Natural killer cell treated with Interleukin-12 subunit alpha and Interleukin-12 subunit beta and Interleukin-15 and Interleukin-18, amount 100 ng/mL, for 72 hours (primary cell): ENCODE data around the gene BTBD19. TPM values are rescaled to one million over a fixed set of nuclear protein-coding genes. Genes with fewer than 3 reads are reported as not detected.

Source experiments
- ATAC-seq, 2 donors: fragments of 150-1000 bp; cut with Tn5 transposase in 1 of 2; sonication (Bioruptor Pico), chemical (Tn5 transposase) in 1 of 2; 2 replicates each; pipeline ENCODE4 v1.10.0; 2021
- DNase-seq: peaks from one replicate; pipeline ENCODE4 v3.0.0; 2022; ENCODE audit warnings: low spot score
- H3K27ac Mint-ChIP-seq, 2 donors: 1 replicate in 1 of 2; 2 replicates in 1 of 2; pipeline ENCODE4 v1.8.0; 2022; ENCODE audit warnings: mixed read lengths in 2 of 2, mild to moderate bottlenecking in 1 of 2, moderate library complexity in 1 of 2
- H3K27me3 Mint-ChIP-seq, 2 donors: 1 replicate in 1 of 2; 2 replicates in 1 of 2; pipeline ENCODE4 v1.8.0; 2022; ENCODE audit warnings: mixed read lengths in 2 of 2
- H3K36me3 Mint-ChIP-seq: one replicate; pipeline ENCODE4 v1.8.0; 2022; ENCODE audit warnings: mixed read lengths
- H3K4me1 Mint-ChIP-seq, 2 donors: 1 replicate in 1 of 2; 2 replicates in 1 of 2; pipeline ENCODE4 v1.8.0; 2022; ENCODE audit warnings: low read depth in 2 of 2, mixed read lengths in 2 of 2, mild to moderate bottlenecking in 1 of 2
- H3K4me3 Mint-ChIP-seq: one replicate; pipeline ENCODE4 v1.8.0; 2022; ENCODE audit warnings: mixed read lengths
- H3K9me3 Mint-ChIP-seq: 2 replicates; pipeline ENCODE4 v1.8.0; 2022; ENCODE audit warnings: mixed read lengths
- total RNA-seq, 2 donors: library from RNA; stranded (reverse); gene quantifications; one replicate each; pipeline ENCODE4 v1.2.3, GENCODE V29; 2022

The BTBD19 gene
- total RNA-seq, 2 donors from 2014 or later: 1.7 to 6.4 TPM

GRCh38 chr1:44798481-44799365 lies 9.6 kb upstream of the BTBD19 start:
- Mint-ChIP-seq H3K36me3 (peaks cover 7% of the 10 kb centered on the region), H3K27me3 (no peaks in the 10 kb centered on the region), H3K27ac (peak overlapping the region; percentile 93 to 95), H3K9me3 (no peaks in the 10 kb centered on the region), H3K4me1 (peaks cover 20 to 22% of the 10 kb centered on the region in 2 donors), H3K4me3 (peak overlapping the region; percentile 97)
- peak; percentile 58 for DNase-seq
- no peak for ATAC-seq

- DNase-seq (peak; percentile 96), ATAC-seq (peak; percentile 93 to 95)
- Mint-ChIP-seq H3K9me3 (no peaks in the 10 kb centered on the region), H3K36me3 (peaks cover 7% of the 10 kb centered on the region), H3K4me3 (peak within 1 kb of the TSS; percentile 97), H3K4me1 (peaks cover 20 to 22% of the 10 kb centered on the region in 2 donors), H3K27me3 (no peaks in the 10 kb centered on the region), H3K27ac (peak within 1 kb of the TSS; percentile 93 to 95)
Measured at GRCh38 chr1:44799770-44800584, 8.3 kb upstream of the BTBD19 start, which contains the start of gene PLK3. PLK3 (plus strand) TSS chr1:44800377; CDS start chr1:44800464, 87 bp downstream.

- ATAC-seq: no peak
- peaks cover 7% of the 10 kb centered on the region for H3K36me3 Mint-ChIP-seq
- H3K27me3 Mint-ChIP-seq: no peaks in the 10 kb centered on the region
- H3K9me3 Mint-ChIP-seq: no peaks in the 10 kb centered on the region
- H3K4me3 Mint-ChIP-seq: peak overlapping the region; percentile 97
- H3K4me1 Mint-ChIP-seq: peaks cover 20 to 22% of the 10 kb centered on the region in 2 donors
- peak overlapping the region; percentile 47 to 65 for H3K27ac Mint-ChIP-seq
- no peak for DNase-seq
Measured at GRCh38 chr1:44801491-44802305, 6.6 kb upstream of the BTBD19 start.

GRCh38 chr1:44802306-44803061 lies 5.8 kb upstream of the BTBD19 start:
- peaks cover 27 to 29% of the 10 kb centered on the region in 2 donors for H3K4me1 Mint-ChIP-seq

GRCh38 chr1:44803062-44803311 lies 5.3 kb upstream of the BTBD19 start:
- Mint-ChIP-seq H3K36me3 (peaks cover 7% of the 10 kb centered on the region), H3K27ac (peak overlapping the region; percentile 47 to 56), H3K4me1 (peaks cover 32 to 33% of the 10 kb centered on the region in 2 donors), H3K27me3 (no peaks in the 10 kb centered on the region), H3K9me3 (no peaks in the 10 kb centered on the region), H3K4me3 (peak overlapping the region; percentile 12)
- DNase-seq (no peak), ATAC-seq (no peak)

More at GRCh38 chr1:44802306-44803061, 5.8 kb upstream of the BTBD19 start:
- no peaks in the 10 kb centered on the region for H3K27me3 Mint-ChIP-seq
- ATAC-seq (no peak), DNase-seq (peak; percentile 50)
- H3K9me3 Mint-ChIP-seq: no peaks in the 10 kb centered on the region
- peak overlapping the region; percentile 97 for H3K4me3 Mint-ChIP-seq
- peaks cover 7% of the 10 kb centered on the region for H3K36me3 Mint-ChIP-seq
- H3K27ac Mint-ChIP-seq: peak overlapping the region; percentile 56 to 65

GRCh38 chr1:44803312-44804095 lies 4.8 kb upstream of the BTBD19 start:
- DNase-seq: no peak
- Mint-ChIP-seq H3K27me3 (no peaks in the 10 kb centered on the region), H3K36me3 (peaks cover 7% of the 10 kb centered on the region)

GRCh38 chr1:44805311-44806024 lies 2.9 kb upstream of the BTBD19 start:
- H3K36me3 Mint-ChIP-seq: peaks cover 7% of the 10 kb centered on the region
- H3K4me1 Mint-ChIP-seq: peaks cover 41% of the 10 kb centered on the region in 2 donors
- H3K9me3 Mint-ChIP-seq: no peaks in the 10 kb centered on the region
- ATAC-seq: no peak
- H3K27ac Mint-ChIP-seq: peak overlapping the region in 1 of 2 donors; percentile 16
- no peaks in the 10 kb centered on the region for H3K27me3 Mint-ChIP-seq
- DNase-seq: no peak
- H3K4me3 Mint-ChIP-seq: no peak overlapping the region

More at GRCh38 chr1:44803312-44804095, 4.8 kb upstream of the BTBD19 start:
- peaks cover 31 to 34% of the 10 kb centered on the region in 2 donors for H3K4me1 Mint-ChIP-seq
- no peak for ATAC-seq
- no peaks in the 10 kb centered on the region for H3K9me3 Mint-ChIP-seq
- H3K27ac Mint-ChIP-seq: peak overlapping the region; percentile 47 to 56
- no peak overlapping the region for H3K4me3 Mint-ChIP-seq

- no peak overlapping the region for H3K4me3 Mint-ChIP-seq
Measured at GRCh38 chr1:44806025-44806703, 2.2 kb upstream of the BTBD19 start.

GRCh38 chr1:44806704-44807363 lies 1.5 kb upstream of the BTBD19 start, which contains the start of gene DYNLT4:
DYNLT4 (minus strand) TSS chr1:44807351; CDS start chr1:44806668, 683 bp downstream.
- ATAC-seq: no peak
- H3K4me3 Mint-ChIP-seq: peak within 1 kb of the TSS; percentile 80
- peak within 1 kb of the TSS; percentile 97 for H3K27ac Mint-ChIP-seq
- no peak for DNase-seq
- H3K36me3 Mint-ChIP-seq: peaks cover 5% of the 10 kb centered on the region
- H3K9me3 Mint-ChIP-seq: no peaks in the 10 kb centered on the region
- peaks cover 42 to 49% of the 10 kb centered on the region in 2 donors for H3K4me1 Mint-ChIP-seq
- no peaks in the 10 kb centered on the region for H3K27me3 Mint-ChIP-seq

More at GRCh38 chr1:44806025-44806703, 2.2 kb upstream of the BTBD19 start:
- no peak for ATAC-seq
- H3K27me3 Mint-ChIP-seq: no peaks in the 10 kb centered on the region
- H3K9me3 Mint-ChIP-seq: no peaks in the 10 kb centered on the region
- H3K27ac Mint-ChIP-seq: no peak overlapping the region
- DNase-seq: peak; percentile 58
- peaks cover 7% of the 10 kb centered on the region for H3K36me3 Mint-ChIP-seq
- peaks cover 40 to 47% of the 10 kb centered on the region in 2 donors for H3K4me1 Mint-ChIP-seq

GRCh38 chr1:44807364-44808062 lies 810 bp upstream of the BTBD19 start:
- Mint-ChIP-seq H3K4me3 (peak overlapping the region; percentile 80), H3K4me1 (peaks cover 40 to 43% of the 10 kb centered on the region in 2 donors), H3K27me3 (no peaks in the 10 kb centered on the region), H3K27ac (peak overlapping the region; percentile 97), H3K36me3 (no peaks in the 10 kb centered on the region), H3K9me3 (no peaks in the 10 kb centered on the region)
- DNase-seq: peak; percentile 77
- peak; percentile 60 to 67 for ATAC-seq
